ENCODE measurements around the gene NFATC1.
A peak's percentile ranks its signal among the peaks of the same experiment; 100 is the strongest.

Gene NFATC1

DNA sequence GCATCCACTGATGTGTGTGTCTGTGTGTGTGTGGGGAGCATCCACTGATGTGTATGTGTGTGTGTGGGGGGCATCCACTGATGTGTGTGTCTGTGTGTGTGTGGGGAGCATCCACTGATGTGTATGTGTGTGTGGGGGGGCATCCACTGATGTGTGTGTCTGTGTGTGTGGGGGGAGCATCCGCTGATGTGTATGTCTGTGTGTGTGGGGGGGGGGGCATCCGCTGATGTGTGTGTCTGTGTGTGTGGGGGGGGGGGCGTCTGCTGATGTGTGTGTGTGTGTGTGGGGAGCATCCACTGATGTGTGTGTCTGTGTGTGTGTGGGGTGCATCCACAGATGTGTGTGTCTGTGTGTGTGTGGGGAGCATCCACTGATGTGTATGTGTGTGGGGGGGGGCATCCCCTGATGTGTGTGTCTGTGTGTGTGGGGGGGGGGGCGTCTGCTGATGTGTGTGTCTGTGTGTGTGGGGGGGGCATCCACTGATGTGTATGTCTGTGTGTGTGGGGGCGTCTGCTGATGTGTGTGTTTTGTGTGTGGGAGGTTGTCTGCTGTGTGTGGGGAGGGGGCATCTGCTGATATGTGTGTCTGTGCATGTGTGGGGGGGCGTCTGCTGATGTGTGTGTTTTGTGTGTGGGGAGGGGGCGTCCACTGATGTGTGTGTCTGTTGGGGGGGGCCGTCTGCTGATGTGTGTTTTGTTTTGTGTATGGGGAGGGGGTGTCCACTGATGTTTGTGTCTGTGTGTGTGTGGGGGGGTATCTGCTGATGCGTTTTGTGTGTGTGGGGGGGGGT lies 125.9 kb downstream of the NFATC1 start:
- no peak for DNase-seq (ENCODE audit: low read depth in 2 of 2)

DNA sequence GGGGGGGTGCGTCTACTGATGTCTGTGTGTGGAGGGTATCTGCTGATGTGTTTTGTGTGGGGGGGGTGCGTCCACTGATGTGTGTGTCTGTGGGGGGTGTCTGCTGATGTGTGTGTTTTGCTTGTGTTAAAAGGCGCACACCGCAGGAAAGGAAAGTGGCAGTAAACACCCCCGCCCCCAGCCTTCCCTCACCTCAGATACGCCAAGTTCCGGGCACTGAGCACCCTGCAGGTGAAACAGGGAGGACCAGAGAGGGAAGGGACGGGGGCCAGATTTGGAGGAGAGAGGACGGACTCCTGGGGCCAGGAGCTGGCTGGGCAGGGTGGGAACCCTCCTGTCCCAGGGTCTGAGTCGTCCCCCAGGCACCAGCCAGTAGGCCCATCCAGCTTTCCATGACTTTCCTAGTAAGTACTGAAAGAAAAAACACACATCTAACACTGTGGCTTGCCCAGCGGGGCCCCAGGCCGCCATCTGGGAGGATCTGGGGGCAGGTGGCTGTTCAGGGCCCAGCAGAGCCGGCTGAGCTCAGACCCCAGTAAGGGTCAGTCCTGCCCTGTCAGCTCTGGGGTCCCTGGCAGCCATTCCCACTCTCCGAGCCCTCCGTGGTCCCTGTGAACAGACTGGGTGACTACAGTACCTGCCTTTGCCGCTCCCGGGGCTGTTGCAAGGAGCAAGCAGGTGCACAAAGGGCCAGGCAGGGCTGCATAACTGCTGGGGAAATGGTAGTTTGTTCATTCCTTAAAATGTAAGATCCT lies 126.9 kb downstream of the NFATC1 start:
- DNase-seq (ENCODE audit: low read depth in 2 of 2): no peak

GRCh38 chr18:79523206-79523735 lies 127.5 kb downstream of the NFATC1 start:
- DNase-seq (ENCODE audit: low read depth in 2 of 2): no peak

DNA sequence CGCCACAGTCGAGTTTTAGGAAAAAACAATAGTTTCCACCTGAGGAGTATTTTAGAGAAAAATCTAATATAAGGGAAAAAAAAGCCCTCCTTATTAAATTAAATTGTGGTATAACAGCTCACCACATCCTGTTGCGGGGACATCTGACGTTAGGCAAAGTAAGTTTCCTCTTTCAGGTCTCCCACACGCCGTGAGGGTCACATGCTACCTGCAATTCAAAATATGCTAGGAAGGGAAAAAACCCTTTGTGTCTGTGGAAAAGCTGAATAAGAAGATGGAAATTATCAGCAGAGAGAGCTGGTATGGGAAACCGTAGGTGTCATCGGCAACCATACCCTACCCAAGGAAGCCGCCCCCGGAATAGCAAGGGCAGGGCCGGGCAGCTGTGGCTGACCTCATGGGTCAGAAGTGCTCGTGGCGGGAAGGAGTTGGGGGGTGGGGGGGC lies 128.0 kb downstream of the NFATC1 start:
- DNase-seq (ENCODE audit: low read depth in 2 of 2): no peak

GRCh38 chr18:79524181-79525078 lies 128.7 kb downstream of the NFATC1 start:
- no peak for DNase-seq (ENCODE audit: low read depth in 2 of 2)

GRCh38 chr18:79525556-79526467 lies 130.1 kb downstream of the NFATC1 start:
- DNase-seq (ENCODE audit: low read depth in 2 of 2): no peak

DNA sequence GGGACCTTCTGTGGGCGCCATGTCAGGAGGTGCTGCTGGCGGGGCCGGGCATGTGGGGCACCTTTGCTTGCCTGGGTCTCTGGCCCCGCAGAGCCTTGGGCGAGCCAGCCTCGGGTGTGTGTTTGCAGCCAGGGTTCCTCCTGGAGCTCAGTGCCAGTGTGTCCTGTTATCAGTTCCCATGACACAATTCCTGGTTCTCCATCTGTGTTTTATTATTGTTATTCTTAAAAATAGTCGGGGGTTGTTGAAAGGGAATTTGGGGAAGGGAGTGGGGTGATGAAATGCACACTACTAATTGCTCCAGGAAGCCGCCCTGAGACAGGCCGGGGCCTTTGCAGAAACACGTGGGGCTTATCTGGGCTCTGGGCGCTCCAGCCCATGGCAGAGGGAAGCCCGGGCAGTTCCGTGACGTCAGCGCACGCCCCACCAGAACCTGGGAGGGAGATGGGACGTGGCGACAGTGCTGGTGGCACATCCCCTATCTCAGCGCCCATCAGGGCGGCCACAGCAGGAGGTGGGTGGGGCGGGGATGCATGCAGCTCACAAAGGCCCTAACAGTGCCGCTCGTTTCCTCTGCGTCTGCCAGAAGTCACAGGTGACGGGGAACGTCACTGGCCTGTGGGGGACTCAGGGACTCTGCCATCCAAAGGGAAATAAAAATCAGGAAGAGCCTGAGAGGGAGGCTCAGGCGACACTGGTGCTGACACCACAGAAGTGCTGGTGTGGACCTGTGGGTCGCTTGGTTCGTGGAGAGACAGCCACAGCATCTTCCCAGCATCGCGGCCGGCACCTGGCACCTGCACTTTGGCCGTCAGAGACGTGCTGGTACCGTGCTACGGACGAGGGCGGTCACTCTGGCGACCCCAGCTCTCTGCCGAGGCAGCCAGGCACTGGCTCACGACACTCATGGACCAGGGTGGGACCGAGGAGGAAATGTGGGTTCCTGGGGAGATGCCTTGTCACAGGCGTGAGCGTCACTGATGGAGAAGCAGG lies 131.0 kb downstream of the NFATC1 start:
- DNase-seq (ENCODE audit: low read depth in 2 of 2): no peak

DNA sequence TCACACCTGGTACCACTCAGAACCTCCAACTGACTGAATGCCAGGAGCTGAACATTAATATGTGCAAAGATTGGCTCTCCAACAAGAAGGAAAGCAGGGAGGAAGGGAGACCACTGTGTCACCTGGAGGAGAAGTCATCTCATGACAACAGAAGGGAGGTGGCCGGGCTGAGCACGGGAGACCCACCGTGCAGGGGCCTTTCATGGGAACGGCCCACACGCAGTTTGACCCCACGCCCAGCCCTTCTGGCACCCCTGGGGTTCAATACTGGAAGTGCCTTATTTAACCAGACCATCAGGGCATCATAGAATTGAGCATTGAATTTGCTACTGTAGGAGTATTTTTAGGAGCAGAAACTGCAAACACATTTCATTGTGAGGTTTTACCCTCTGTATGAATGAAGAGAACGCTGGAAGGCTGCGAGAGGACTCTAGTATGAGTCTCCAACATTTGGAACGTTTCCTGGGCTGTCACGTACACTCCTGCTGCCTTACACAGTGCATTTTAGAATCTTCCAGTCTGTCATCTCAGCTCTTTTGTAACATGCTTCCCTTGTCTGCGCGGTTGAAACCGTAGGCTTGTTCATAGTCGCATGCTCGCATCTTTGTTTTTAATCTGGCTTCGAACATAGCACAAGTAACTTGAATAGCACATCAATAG lies 132.1 kb downstream of the NFATC1 start:
- DNase-seq (ENCODE audit: low read depth in 2 of 2): no peak

- DNase-seq (ENCODE audit: low read depth in 2 of 2): no peak
These were observed 132.6 kb downstream of the NFATC1 start for GRCh38 chr18:79528316-79528695.

GRCh38 chr18:79528846-79529245 lies 133.1 kb downstream of the NFATC1 start:
- DNase-seq (ENCODE audit: low read depth in 2 of 2): peak; percentile 37 to 43

DNA sequence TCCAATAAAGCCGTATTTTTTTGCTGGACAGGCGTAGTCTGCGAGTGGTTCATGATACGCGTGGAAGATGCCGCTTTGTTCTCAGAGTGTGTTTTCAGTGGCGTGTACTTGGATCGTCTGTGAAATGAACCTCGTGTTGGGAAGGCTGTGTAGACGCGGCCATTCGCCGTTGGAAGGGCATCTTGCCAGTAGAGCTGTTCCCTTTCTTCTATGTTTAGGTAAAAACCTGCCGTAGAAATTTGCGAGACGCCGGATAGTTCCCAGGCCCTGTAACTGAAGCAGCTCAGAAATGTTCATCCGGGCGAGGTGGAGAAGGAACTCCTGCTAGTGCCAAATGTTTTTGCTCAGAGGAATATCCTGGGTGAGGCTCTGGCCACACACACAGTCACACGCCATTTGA lies 133.6 kb downstream of the NFATC1 start:
- DNase-seq (ENCODE audit: low read depth in 2 of 2): no peak

DNA sequence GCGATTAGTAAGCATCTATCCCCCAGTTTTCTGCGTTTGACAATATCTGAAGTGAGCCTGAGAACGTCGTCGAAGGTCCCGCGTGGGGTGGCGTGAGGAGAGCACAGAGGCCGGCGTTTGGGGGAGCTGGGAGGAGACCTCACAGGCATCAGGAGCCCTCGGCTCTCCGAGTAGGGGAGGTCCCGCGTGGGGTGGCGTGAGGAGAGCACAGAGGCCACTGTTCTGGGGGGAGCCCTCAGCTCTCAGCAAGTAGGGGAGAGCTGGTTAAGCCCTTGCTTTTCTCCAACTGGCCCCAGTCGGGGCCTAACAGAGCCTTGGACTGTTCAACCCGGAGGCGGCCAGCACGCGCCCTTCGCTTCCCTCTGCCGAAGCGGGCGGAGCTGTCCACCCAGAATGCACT lies 134.3 kb downstream of the NFATC1 start:
- DNase-seq (ENCODE audit: low read depth in 2 of 2): no peak

DNA sequence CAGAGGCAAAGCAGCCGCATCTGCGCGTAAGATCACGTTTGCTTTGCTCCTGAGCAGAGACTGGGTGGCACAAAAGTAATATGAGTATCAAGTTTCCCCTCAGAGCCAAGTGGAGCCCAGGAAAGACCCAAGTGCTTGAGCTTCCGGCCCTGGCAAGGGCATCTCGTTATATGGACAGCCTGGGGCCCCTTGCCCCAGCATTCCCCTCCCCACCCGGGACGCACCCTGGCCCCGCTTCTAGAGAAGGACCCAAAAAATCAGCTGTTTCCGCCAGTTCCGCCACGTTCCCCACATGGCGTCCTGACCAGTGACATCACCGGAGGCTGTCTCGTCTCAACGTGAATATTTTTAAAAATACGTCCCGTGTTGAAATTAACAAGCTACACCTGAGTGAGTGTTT lies 135.1 kb downstream of the NFATC1 start:
- no peak for DNase-seq (ENCODE audit: low read depth in 2 of 2)

- DNase-seq (ENCODE audit: low read depth in 2 of 2): no peak
These were observed 135.7 kb downstream of the NFATC1 start for GRCh38 chr18:79531386-79531785.

DNA sequence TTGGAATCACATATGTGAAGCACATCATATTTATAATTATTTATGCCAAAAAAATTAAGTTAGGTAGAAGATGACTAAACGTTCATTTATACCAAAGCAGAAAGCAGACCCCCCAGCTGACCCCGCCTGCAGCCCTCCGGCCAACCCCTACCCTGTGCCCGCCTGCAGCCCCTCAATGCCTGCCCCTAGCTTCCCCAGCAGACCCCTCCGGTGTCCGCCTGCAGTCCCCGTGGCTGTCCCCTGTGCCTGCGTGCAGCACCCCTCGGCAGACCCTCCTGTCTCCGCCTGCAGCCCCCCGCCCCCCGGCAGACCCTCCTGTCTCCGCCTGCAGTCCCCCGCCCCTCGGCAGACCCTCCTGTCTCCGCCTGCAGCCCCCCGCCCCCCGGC lies 136.2 kb downstream of the NFATC1 start:
- DNase-seq (ENCODE audit: low read depth in 2 of 2): no peak

DNA sequence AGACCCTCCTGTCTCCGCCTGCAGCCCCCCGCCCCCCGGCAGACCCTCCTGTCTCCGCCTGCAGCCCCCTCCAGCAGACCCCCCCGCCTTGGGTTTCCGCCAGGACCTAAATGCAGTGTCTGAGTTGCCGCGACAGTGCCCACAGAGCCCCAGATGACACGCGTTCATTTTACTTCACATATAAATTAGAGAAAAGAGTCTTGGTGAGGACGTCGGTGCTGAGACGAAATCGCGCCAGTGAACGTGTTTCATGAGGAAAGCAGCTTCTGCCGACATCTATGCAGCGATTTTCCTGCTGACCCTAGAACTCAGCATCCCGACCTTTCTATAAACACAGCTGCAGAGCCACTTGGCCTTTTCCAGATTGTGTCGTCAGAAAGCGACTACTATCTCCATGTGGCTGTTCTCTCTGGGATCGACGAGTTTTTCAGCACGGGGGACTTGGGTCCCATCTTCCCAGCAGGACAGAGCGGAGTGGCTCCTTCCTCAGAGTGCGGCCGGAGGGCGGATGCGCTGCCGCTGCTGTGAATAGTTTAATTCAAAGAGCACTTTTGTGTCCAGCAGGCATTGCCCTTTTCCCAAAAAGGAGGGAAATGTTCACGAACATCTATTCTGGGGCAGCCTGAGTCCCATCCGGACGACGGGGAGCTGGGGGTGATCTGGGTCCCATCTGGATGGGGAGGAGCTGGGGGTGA lies 136.7 kb downstream of the NFATC1 start:
- DNase-seq (ENCODE audit: low read depth in 2 of 2): no peak

GRCh38 chr18:79533146-79533545 lies 137.4 kb downstream of the NFATC1 start:
- DNase-seq (ENCODE audit: low read depth in 2 of 2): no peak

GRCh38 chr18:79533591-79533990 lies 137.9 kb downstream of the NFATC1 start:
- DNase-seq (ENCODE audit: low read depth in 2 of 2): no peak

All from fibroblast of skin of left quadriceps (primary cell).